Measurements from ENCODE around the gene DZANK1.
"Not testable (repeated sequence)": the region's sequence is repeated elsewhere in the genome, so short reads cannot be mapped to it uniquely, and the experiment has no call there.

Gene DZANK1

GRCh38 chr20:18400460-18400859 is 66.4 kb downstream of the DZANK1 start:
- TF ChIP-seq, protein P1, sequence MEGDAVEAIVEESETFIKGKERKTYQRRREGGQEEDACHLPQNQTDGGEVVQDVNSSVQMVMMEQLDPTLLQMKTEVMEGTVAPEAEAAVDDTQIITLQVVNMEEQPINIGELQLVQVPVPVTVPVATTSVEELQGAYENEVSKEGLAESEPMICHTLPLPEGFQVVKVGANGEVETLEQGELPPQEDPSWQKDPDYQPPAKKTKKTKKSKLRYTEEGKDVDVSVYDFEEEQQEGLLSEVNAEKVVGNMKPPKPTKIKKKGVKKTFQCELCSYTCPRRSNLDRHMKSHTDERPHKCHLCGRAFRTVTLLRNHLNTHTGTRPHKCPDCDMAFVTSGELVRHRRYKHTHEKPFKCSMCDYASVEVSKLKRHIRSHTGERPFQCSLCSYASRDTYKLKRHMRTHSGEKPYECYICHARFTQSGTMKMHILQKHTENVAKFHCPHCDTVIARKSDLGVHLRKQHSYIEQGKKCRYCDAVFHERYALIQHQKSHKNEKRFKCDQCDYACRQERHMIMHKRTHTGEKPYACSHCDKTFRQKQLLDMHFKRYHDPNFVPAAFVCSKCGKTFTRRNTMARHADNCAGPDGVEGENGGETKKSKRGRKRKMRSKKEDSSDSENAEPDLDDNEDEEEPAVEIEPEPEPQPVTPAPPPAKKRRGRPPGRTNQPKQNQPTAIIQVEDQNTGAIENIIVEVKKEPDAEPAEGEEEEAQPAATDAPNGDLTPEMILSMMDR (IDR thresholded peaks at IDR 0.05) = no peak
- TF ChIP-seq ZFX (IDR thresholded peaks at IDR 0.05; ENCODE audit: borderline replicate concordance) = no peak
- no peak overlapping the region for H3K27ac ChIP-seq

DNA sequence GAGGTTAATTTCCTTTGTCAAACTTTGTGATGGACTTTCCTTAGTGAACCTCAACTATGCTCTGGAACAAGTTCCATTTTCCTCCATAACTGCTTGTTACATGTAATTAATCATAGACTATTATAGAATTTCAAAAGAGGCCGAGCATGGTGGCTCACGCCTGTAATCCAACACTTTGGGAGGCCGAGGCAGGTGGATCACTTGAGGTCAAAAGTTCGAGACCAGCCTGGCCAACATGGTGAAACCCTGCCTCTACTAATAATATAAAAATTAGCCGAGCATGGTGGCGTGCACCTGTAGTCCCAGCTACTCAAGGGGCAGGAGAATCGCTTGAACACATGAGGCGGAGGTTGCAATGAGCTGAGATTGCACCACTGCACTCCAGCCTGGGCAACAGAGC is 68.1 kb downstream of the DZANK1 start:
- not testable (repeated sequence) for H3K27ac ChIP-seq

- no peak for TF ChIP-seq ZFX (IDR thresholded peaks at IDR 0.05; ENCODE audit: borderline replicate concordance)
- TF ChIP-seq, protein P1 (IDR thresholded peaks at IDR 0.05) = no peak
- no peak overlapping the region for H3K27ac ChIP-seq
These were observed 69.8 kb downstream of the DZANK1 start for GRCh38 chr20:18397030-18397429.

DNA sequence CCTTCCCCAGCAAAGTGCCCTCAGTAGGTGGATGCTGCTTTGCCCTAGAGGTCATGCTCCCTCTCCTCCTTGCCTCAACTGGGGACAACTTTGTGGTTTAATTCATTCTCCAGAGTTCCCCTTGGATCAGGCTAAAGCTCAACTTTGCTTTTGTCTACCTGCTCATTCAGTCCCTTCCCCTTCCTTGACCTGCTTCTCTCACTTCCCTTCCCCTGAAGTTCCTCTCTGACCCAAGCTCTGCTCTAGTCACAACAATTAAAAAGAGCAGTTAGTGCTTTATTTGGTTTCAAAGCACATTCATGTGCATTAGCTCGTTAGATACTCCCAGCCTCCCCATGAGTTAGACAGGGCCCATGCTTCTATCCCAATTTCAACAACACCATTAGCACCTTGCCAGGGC is 71.3 kb downstream of the DZANK1 start:
- H3K27ac ChIP-seq = no peak overlapping the region
- TF ChIP-seq, protein P1 (IDR thresholded peaks at IDR 0.05) = no peak

GRCh38 chr20:18394363-18394762 is 72.5 kb downstream of the DZANK1 start:
- TF ChIP-seq, protein P1 (IDR thresholded peaks at IDR 0.05) = no peak
- TF ChIP-seq ZFX (IDR thresholded peaks at IDR 0.05; ENCODE audit: borderline replicate concordance) = no peak
- H3K27ac ChIP-seq = no peak overlapping the region

DNA sequence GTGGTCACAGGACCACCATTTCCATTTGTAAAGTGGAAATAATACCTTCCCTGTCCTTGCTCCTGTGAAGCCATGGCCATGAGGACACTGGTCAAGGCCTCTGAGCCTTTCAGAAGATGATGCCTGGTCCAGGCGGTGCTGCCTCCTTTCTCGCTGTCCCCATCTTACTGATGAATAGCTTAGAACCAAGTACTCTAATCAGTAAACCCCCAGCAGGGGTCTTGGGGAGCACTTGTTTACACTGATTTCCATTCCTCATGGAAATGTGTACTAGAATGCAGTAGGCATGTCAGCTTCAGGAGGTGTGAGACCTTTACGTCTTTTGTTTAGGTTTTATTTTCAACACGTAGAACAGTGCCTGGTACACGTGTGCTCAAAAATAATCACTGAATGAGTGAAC is 75.1 kb downstream of the DZANK1 start:
- H3K27ac ChIP-seq = no peak overlapping the region
- TF ChIP-seq ZFX (IDR thresholded peaks at IDR 0.05; ENCODE audit: borderline replicate concordance) = no peak
- TF ChIP-seq, protein P1 (IDR thresholded peaks at IDR 0.05) = no peak

- TF ChIP-seq ZFX (IDR thresholded peaks at IDR 0.05; ENCODE audit: borderline replicate concordance) = no peak
- TF ChIP-seq, protein P1 (IDR thresholded peaks at IDR 0.05) = no peak
These were observed 76.6 kb downstream of the DZANK1 start for GRCh38 chr20:18390201-18390600.

DNA sequence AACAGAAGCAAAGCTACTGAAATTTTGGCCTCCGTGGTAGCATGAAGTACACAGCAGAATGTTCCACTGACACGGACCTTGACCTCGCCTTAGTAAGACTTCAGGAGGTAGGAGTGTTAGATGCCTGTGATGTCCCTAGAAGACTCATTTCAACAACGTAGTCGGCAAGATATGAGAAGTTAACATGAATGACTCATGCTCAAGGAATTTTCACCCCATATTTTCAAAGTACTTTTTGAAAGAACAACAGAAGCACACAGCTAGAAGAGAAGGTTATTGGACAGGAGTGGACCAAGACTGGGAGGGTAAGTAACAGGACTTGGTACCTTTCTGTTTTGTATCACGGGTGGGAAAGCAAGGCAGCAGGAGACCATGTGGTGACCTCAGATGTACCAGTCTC is 78.0 kb downstream of the DZANK1 start:
- no peak overlapping the region for H3K27ac ChIP-seq

More at GRCh38 chr20:18390201-18390600, 76.6 kb downstream of the DZANK1 start:
- no peak overlapping the region for H3K27ac ChIP-seq

More for the DNA sequence above, 78.0 kb downstream of the DZANK1 start:
- TF ChIP-seq, protein P1 (IDR thresholded peaks at IDR 0.05) = no peak
- no peak for TF ChIP-seq ZFX (IDR thresholded peaks at IDR 0.05; ENCODE audit: borderline replicate concordance)
